ENCODE results near the gene OSBPL9. TPM values are rescaled to one million over a fixed set of nuclear protein-coding genes. Genes with fewer than 3 reads are reported as not detected.
A peak's percentile ranks its signal among the peaks of the same experiment; 100 is the strongest.

The OSBPL9 gene
- total and polyA plus RNA-seq, 10 of the 15 experiments (the other 5 are each of a cell fraction or from before 2014, with no cell fraction given): 25.9 to 156 (median 108) TPM

DNA sequence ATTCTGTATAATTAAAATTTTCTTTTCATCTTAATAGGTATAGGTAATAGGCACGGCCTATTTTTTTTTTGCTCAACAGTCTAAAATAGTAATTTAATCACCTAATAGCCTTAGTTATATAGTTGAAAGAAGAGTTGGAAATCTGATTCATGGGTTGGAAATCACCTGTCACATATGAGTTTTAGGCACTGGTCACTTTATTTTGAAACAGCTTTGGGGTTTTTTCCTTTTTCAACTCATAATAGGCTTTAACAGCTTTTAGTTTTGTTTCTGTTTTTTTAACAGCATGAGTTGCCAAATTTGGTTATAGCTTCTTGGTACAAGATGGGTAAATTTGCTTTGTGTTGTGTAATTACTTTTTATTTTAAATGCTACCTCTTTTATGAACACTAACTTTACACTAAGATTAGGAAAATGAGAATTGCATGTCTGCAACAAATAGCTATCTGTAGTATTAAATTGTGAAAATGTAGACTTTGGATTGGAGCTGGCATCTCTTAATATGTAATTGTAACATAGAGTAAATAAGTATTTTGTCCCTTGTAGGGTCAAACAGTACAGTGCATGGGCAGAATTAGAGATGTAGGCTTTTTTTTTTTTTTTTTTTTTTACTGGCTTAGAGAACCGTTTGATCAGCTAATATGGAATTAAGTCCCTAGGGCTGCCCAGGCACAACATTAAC is 109.8 kb downstream of the OSBPL9 start (continued):
- TF ChIP-seq YBX1 (IDR thresholded peaks at IDR 0.05): no peak
- TF ChIP-seq TCF3 (IDR thresholded peaks at IDR 0.05; ENCODE audit: borderline replicate concordance, insufficient read depth, low read depth, low read length): no peak
- TF ChIP-seq USF1 (IDR thresholded peaks at IDR 0.05; ENCODE audit: borderline replicate concordance, extremely low read length, insufficient read depth, low read depth, low read length): no peak
- no peak for TF ChIP-seq SPI1 (IDR thresholded peaks at IDR 0.05; ENCODE audit: borderline replicate concordance, insufficient read depth, low read depth, low read length)
- no peak for TF ChIP-seq ZSCAN29 (IDR thresholded peaks at IDR 0.05)
- TF ChIP-seq PML (IDR thresholded peaks at IDR 0.05; ENCODE audit: low read length): no peak
- no peak for TF ChIP-seq RBBP5 (conservative IDR thresholded peaks at IDR 0.05)
- peak; percentile 32 for TF ChIP-seq CUX1 (IDR thresholded peaks at IDR 0.05; ENCODE audit: insufficient replicate concordance, low read depth, low read length)
- TF ChIP-seq NR2C2 (IDR thresholded peaks at IDR 0.05; ENCODE audit: borderline replicate concordance, control insufficient read depth, insufficient read length, low read depth): no peak
- TF ChIP-seq MAX (IDR thresholded peaks at IDR 0.05; ENCODE audit: low read depth, low read length): no peak
- TF ChIP-seq RAD21 (IDR thresholded peaks at IDR 0.05; ENCODE audit: insufficient read depth, low read depth, low read length): no peak
- no peak for TF ChIP-seq EZH2 (IDR thresholded peaks at IDR 0.05; ENCODE audit: borderline replicate concordance, control insufficient read depth, low read depth, low read length)
- peak; percentile 72; the same call in 1 of the 2 replicates for TF ChIP-seq RELB (IDR thresholded peaks at IDR 0.05; ENCODE audit: low read depth)
- no peak for TF ChIP-seq BCL11A (IDR thresholded peaks at IDR 0.05; ENCODE audit: low read depth, low read length)
- TF ChIP-seq HCFC1 (IDR thresholded peaks at IDR 0.05; ENCODE audit: low read length): no peak
- no peak for TF ChIP-seq ESRRA (IDR thresholded peaks at IDR 0.05; ENCODE audit: low read length)
- TF ChIP-seq RELA (IDR thresholded peaks at IDR 0.05; ENCODE audit: borderline replicate concordance, partially characterized antibody): peak; percentile 32
- no peak for TF ChIP-seq EED (IDR thresholded peaks at IDR 0.05; ENCODE audit: low read depth)
- no peak for TF ChIP-seq LARP7 (IDR thresholded peaks at IDR 0.05)
- no peak for TF ChIP-seq SMARCA5 (IDR thresholded peaks at IDR 0.05)
- TF ChIP-seq JUND (IDR thresholded peaks at IDR 0.05; ENCODE audit: low read depth, low read length): no peak
